Measurements from ENCODE around the gene LRRC8D. TPM values are rescaled to one million over a fixed set of nuclear protein-coding genes. Genes with fewer than 3 reads are reported as not detected.

The LRRC8D gene
- total and polyA plus RNA-seq, 4 donors, result 7.1 to 17.4 (median 14.4) TPM

GRCh38 chr1:89931964-89932363, 111.1 kb downstream of the LRRC8D start:
- H3K4me3 ChIP-seq (ENCODE audit: low read depth in 1 of 3, low read length in 3 of 3), result no peak overlapping the region
- peaks cover 0 to 19% (median 9%) of the 10 kb centered on the region in 4 donors for H3K36me3 ChIP-seq (ENCODE audit: control insufficient read depth in 4 of 4, insufficient read depth in 3 of 4, low read depth in 1 of 4, low read length in 3 of 4)
- no peaks in the 10 kb centered on the region for H3K9me3 ChIP-seq (ENCODE audit: control insufficient read depth in 4 of 4, low read length in 3 of 4)

GRCh38 chr1:89932598-89933364, 111.9 kb downstream of the LRRC8D start:
- Histone ChIP-seq H3K9me3 (ENCODE audit: control insufficient read depth in 4 of 4, low read length in 3 of 4) (no peaks in the 10 kb centered on the region), H3K4me3 (ENCODE audit: low read depth in 1 of 3, low read length in 3 of 3) (no peak overlapping the region), H3K4me1 (ENCODE audit: control insufficient read depth in 4 of 4, insufficient read depth in 4 of 4, low read length in 3 of 4) (peaks cover 0 to 2% (median 0%) of the 10 kb centered on the region in 4 donors), H3K9ac (ENCODE audit: low read depth in 1 of 2, low read length in 2 of 2) (no peak overlapping the region), H3K36me3 (ENCODE audit: control insufficient read depth in 4 of 4, insufficient read depth in 3 of 4, low read depth in 1 of 4, low read length in 3 of 4) (peaks cover 0 to 19% (median 9%) of the 10 kb centered on the region in 4 donors), H3K27me3 (ENCODE audit: control insufficient read depth in 4 of 4, insufficient read depth in 4 of 4, low read length in 3 of 4) (no peaks in the 10 kb centered on the region), H3K27ac (ENCODE audit: low read depth in 1 of 2, low read length in 2 of 2) (no peak overlapping the region)
- DNase-seq (ENCODE audit: low spot score), result no peak
- 97% methylated on average over 6 of the region's 6 CpGs for WGBS
- no peak for TF ChIP-seq RAD21 (IDR thresholded peaks at IDR 0.05)
- TF ChIP-seq EGR1 (IDR thresholded peaks at IDR 0.05; ENCODE audit: low read depth in 2 of 2), result no peak
- TF ChIP-seq HNF4A (conservative IDR thresholded peaks at IDR 0.05), result no peak
- no peak for TF ChIP-seq TAF1 (conservative IDR thresholded peaks at IDR 0.05)
- no peak for TF ChIP-seq SP1 (IDR thresholded peaks at IDR 0.05)
- no peak for TF ChIP-seq ATF3 (IDR thresholded peaks at IDR 0.05)
- no peak for TF ChIP-seq ZBTB33 (IDR thresholded peaks at IDR 0.05)
- no peak for TF ChIP-seq YY1 (IDR thresholded peaks at IDR 0.05)

More at GRCh38 chr1:89931964-89932363, 111.1 kb downstream of the LRRC8D start:
- WGBS, result 97% methylated on average over 4 of the region's 4 CpGs
- TF ChIP-seq FOXA2 (IDR thresholded peaks at IDR 0.05) (no peak), NR2F2 (IDR thresholded peaks at IDR 0.05) (no peak), EGR1 (IDR thresholded peaks at IDR 0.05; ENCODE audit: low read depth in 2 of 2) (no peak), SP1 (IDR thresholded peaks at IDR 0.05) (no peak), RAD21 (IDR thresholded peaks at IDR 0.05) (no peak), RXRA (IDR thresholded peaks at IDR 0.05) (no peak), GABPA (IDR thresholded peaks at IDR 0.05 in 1 of 2, conservative IDR thresholded peaks at IDR 0.05 in 1 of 2) (no peak), ZBTB33 (IDR thresholded peaks at IDR 0.05) (no peak)
- Histone ChIP-seq H3K4me1 (ENCODE audit: control insufficient read depth in 4 of 4, insufficient read depth in 4 of 4, low read length in 3 of 4) (peaks cover 0 to 2% (median 0%) of the 10 kb centered on the region in 4 donors), H3K27ac (ENCODE audit: low read depth in 1 of 2, low read length in 2 of 2) (no peak overlapping the region), H3K9ac (ENCODE audit: low read depth in 1 of 2, low read length in 2 of 2) (no peak overlapping the region), H3K27me3 (ENCODE audit: control insufficient read depth in 4 of 4, insufficient read depth in 4 of 4, low read length in 3 of 4) (no peaks in the 10 kb centered on the region)
- DNase-seq (ENCODE audit: low spot score), result no peak

GRCh38 chr1:89934461-89934860, 113.6 kb downstream of the LRRC8D start:
- WGBS, result 98% methylated on average over 11 of the region's 11 CpGs
- no peak overlapping the region for H3K27ac ChIP-seq (ENCODE audit: low read depth in 1 of 2, low read length in 2 of 2)
- TF ChIP-seq NR2F2 (IDR thresholded peaks at IDR 0.05), result no peak
- TF ChIP-seq RXRA (IDR thresholded peaks at IDR 0.05), result no peak
- TF ChIP-seq EGR1 (IDR thresholded peaks at IDR 0.05; ENCODE audit: low read depth in 2 of 2), result no peak
- no peak for TF ChIP-seq SP1 (IDR thresholded peaks at IDR 0.05)
- no peak for TF ChIP-seq JUND (IDR thresholded peaks at IDR 0.05)
- no peak for TF ChIP-seq RAD21 (IDR thresholded peaks at IDR 0.05)
- TF ChIP-seq HNF4G (IDR thresholded peaks at IDR 0.05), result no peak
- TF ChIP-seq FOXA1 (IDR thresholded peaks at IDR 0.05), result no peak
- no peak for TF ChIP-seq CTCF (IDR thresholded peaks at IDR 0.05; ENCODE audit: low read depth, low read length, missing input control)
- TF ChIP-seq TAF1 (conservative IDR thresholded peaks at IDR 0.05), result no peak
- no peak for TF ChIP-seq YY1 (IDR thresholded peaks at IDR 0.05)
- TF ChIP-seq FOXA2 (IDR thresholded peaks at IDR 0.05), result no peak
- no peak for TF ChIP-seq GABPA (IDR thresholded peaks at IDR 0.05 in 1 of 2, conservative IDR thresholded peaks at IDR 0.05 in 1 of 2)
- no peak for TF ChIP-seq MAX (IDR thresholded peaks at IDR 0.05)

More at GRCh38 chr1:89934461-89934860, 113.6 kb downstream of the LRRC8D start:
- Histone ChIP-seq H3K4me3 (ENCODE audit: low read depth in 1 of 3, low read length in 3 of 3) (no peak overlapping the region), H3K36me3 (ENCODE audit: control insufficient read depth in 4 of 4, insufficient read depth in 3 of 4, low read depth in 1 of 4, low read length in 3 of 4) (peaks cover 0 to 19% (median 9%) of the 10 kb centered on the region in 4 donors), H3K9me3 (ENCODE audit: control insufficient read depth in 4 of 4, low read length in 3 of 4) (no peaks in the 10 kb centered on the region), H3K4me1 (ENCODE audit: control insufficient read depth in 4 of 4, insufficient read depth in 4 of 4, low read length in 3 of 4) (no peaks in the 10 kb centered on the region), H3K27me3 (ENCODE audit: control insufficient read depth in 4 of 4, insufficient read depth in 4 of 4, low read length in 3 of 4) (no peaks in the 10 kb centered on the region), H3K9ac (ENCODE audit: low read depth in 1 of 2, low read length in 2 of 2) (no peak overlapping the region)
- no peak for DNase-seq (ENCODE audit: low spot score)

Measured in liver (tissue), 9 donors.